Right renal pelvis (tissue), 4 donors: ENCODE results near the gene C1QTNF9. TPM values are rescaled to one million over a fixed set of nuclear protein-coding genes. Genes with fewer than 3 reads are reported as not detected.
"Not testable (repeated sequence)": the region's sequence is repeated elsewhere in the genome, so short reads cannot be mapped to it uniquely, and the experiment has no call there.

Experiments
- DNase-seq, 4 donors: peaks; one replicate each; pipeline ENCODE4 v3.0.0-alpha.2; 2013; ENCODE audit warnings: low read depth in 4 of 4, low spot score in 3 of 4, missing footprints in 1 of 4
- polyA plus RNA-seq, 4 donors: library from polyadenylated mRNA; unstranded; fragments of 120-200 nt; gene quantifications; one replicate each; pipeline ENCODE4 v1.2.1, GENCODE V29; 2013; ENCODE audit not compliant: insufficient read length in 4 of 4

The C1QTNF9 gene
- polyA plus RNA-seq, 4 donors, result 0.21 to 0.59 (median 0.31) TPM

DNA sequence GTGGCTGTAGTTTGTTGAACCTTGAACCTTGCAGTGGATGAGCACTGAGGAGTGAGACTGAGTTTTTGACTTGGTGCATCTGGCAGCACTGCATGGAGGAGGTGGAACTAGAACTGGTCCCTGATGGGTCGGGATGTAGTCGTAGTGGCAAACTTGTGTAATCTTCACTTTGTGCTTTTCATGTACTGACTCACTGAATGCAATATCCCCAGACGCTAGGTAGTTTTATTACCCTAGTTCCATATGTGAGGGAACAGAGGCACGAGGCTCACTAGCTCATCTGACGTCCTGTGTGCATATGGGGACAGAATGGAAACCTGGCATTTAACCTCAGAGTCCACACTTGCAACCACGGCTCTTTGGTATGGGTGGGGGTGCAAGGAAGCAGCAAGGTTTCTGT is 10.3 kb downstream of the C1QTNF9 start:
- DNase-seq, result not testable (repeated sequence)

DNA sequence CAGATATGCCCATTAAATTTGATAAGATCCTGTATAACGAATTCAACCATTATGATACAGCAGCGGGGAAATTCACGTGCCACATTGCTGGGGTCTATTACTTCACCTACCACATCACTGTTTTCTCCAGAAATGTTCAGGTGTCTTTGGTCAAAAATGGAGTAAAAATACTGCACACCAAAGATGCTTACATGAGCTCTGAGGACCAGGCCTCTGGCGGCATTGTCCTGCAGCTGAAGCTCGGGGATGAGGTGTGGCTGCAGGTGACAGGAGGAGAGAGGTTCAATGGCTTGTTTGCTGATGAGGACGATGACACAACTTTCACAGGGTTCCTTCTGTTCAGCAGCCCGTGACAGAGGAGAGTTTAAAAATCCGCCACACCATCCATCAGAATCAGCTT is 12.0 kb downstream of the C1QTNF9 start:
- not testable (repeated sequence) for DNase-seq

DNA sequence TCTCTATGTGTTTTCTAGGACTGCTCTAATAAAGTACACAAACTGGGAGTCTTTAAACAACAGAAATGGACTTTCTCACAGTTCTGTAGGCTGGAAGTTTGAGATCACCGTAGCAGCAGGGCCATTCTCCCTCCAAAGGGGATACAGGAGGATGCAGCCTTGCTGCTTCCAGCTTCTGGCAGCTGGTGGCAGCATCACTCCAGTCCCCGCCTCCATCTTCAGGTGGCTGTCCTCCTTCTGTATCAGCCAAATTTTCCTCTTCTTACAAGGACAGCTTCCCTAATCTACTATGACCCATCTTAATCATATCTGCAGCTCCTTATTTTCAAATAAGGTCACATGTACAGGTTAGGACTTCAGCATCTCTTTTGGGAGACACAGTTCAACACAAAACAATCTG is 13.1 kb downstream of the C1QTNF9 start:
- not testable (repeated sequence) for DNase-seq

DNA sequence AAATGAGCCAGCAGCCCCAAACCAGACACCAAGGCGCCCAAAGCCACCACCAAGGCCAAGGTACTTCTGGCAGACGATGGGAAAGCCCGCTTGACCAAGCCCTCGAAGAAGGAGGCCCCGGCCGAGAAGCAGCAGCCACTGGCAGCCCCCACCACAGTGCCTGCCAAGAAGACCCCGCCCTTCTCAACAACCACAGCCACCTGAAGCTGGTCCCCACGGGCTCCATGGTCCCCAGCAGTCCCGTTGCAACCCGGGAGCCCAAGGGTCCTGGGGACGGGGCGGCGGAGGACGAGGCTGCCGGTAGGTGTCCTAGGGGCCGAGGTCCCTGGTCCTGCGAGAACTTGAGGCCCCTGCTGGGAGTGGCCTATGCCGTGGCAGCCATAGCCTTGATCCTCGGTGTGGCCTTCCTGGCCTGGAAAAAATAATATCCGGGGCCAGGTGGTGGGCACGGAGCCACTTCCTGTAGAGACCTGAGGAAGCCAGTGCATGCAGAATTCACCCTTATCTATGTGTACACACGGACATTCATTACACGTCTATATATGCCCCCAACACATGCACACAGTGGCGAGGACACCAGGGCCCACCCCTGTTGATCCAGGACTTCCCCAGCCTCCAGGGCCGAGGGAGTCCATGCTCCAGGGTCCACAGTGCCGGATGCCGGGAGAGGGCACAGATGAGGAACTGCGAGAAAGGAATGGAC is 13.8 kb downstream of the C1QTNF9 start:
- DNase-seq, result no peak

DNA sequence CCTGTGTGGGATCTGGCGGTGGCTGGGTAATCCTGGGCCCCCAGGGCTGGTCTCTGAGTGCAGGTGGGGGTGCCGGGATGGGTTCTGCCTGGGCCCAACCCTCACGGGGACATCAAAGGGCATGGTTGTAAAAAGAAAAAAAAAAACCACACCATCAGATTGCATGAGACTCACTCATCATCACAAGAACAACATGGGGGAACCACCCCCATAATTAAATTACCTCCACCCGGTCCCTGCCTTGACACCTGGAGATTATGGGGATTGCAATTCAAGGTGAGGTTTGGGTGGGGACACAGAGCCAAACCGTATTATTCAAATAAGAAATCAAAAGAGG is 14.3 kb downstream of the C1QTNF9 start:
- DNase-seq, result no peak

DNA sequence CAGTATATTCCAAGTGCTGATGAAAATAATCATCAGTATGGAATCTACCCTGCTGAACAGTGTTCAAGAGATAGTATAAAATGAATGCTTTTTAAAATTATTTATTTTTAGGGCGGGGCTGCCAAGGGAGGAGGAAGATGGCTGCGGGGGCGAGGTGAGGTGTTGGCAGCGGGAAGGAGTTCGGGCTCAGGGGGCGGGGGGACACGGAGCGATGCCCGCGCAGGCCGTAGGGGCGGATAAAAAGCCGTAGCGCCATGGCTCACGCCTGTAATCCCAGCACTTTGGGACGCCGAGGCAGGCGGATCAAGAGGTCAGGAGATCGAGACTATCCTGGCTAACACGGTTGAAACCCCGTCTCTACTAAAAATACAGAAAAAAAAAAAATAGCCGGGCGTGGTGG is 18.2 kb downstream of the C1QTNF9 start:
- DNase-seq, result not testable (repeated sequence)

DNA sequence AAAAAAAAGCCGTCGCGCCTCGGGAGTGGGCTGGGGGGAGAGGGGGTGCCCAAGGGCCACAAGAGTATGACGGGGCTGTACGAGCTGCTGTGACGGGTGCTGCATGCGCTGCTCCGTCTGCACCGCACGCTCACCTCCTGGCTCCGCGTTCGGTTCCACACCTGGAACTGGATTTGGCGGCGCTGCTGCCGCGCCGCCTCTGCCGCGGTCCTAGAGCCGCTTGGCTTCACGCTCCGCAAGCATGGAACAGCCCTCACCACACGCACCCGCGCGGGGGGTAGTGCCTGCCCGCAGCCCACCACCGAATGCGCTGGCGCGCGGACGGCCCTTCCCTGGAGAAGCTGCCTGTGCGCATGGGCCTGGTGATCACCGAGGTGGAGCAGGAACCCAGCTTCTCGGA is 18.8 kb downstream of the C1QTNF9 start:
- DNase-seq, result no peak

DNA sequence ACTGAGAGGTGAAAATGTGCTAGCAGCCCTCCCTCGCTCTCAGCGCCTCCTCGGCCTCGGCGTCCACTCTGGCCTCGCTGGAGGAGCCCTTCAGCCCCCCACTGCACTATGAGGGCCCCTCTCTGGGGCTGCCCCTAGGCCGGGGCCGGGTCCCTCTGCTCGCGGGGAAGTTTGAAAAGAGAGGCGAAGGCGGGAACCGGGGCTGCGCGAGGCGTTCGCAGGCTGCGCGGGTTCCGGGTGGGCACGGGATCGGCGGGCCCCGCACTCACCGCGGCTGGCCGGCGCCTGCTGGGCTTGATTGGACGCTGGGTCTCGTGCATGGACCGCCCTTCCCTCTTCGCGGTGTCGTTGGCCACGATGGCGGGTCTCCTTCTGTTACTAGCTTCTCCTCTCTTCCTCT is 29.3 kb downstream of the C1QTNF9 start:
- no peak for DNase-seq

DNA sequence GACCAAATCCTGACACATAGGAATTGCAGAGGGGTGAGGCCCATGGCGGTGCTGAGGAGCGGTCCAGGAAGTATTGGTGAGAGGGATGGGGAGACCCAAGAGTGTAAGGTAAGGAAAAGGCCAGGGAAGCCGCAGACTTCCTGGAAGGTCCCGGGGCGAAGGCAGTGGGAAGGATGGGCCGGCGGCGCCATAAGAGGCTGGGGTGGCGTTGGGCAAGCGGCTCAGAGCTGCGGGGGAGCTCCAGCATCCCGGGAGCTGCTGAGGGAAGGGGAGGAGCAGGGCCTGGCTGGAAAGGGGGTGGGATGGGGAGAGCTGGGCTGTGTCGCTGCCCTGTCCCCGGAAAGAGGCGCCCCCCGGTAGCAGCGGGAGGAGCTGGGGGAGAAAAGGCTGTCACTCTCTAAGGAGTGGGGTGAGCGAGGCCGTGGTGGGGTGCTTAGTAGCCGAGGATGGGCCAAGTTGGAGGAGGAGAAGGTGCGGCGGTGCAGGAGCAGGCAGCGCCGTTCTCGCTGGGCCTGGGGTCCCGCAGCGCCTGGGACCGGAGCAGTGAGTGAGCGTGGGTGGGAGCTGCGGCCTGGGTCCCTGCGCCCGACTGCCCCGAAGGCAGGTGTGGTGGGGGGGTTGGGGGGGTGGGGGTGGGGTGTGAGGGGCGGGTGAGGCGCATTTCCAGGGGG is 30.7 kb downstream of the C1QTNF9 start:
- no peak for DNase-seq

DNA sequence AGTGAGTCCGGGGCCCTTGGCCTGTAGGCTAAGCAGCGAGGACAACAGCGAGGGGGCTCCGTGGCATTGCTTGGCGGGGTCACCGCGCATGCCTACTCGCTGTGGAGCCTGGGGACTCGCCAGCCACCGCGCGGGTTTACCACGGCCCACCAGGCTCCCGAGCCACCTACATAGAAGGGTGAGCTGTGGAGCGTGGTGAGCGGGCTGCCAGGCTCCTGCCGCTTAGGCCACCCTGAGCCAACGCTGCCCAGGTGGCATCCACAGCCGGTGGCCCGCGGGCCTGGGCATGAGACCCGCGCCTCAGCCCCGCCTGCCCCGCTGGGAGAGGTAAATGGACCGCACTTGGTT is 31.2 kb downstream of the C1QTNF9 start:
- DNase-seq, result no peak

DNA sequence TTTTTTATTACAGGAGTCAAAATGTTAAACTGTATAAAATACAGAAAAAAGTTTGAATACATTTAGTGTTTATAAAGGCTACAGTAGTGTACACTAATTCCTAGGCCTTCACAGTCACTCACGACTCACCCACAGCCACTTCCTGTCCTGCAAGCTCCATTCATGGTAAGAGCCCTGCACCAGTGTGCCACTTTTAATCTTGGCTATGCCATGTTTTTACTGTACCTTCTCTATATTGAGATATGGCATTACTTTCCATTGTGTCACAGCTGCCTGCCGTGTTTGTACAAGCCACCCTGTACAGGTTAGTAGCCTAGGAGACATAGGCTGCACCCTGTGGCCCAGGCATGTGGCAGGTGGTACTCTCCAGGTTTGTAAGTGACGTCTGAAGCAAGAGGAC is 32.1 kb downstream of the C1QTNF9 start:
- DNase-seq, result no peak

DNA sequence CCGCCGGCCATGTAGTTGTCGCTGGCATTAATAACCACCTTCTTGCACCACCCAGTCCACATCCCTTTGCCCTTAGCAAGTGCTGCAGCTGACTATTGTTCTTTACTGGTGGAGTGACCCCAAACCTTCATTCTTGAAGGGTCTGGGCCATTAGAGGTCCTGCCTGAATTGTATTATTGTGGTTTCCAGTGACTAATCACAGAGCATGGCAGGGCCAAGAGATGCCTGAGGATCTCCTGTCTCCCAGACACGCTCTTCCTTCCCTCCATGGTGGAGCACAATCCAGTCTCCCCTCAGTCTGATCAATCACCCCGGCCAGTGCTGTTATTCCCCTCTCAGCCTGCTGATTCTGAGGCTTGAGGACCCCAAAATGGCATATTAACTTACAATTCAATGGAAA is 39.0 kb downstream of the C1QTNF9 start:
- DNase-seq, result no peak

DNA sequence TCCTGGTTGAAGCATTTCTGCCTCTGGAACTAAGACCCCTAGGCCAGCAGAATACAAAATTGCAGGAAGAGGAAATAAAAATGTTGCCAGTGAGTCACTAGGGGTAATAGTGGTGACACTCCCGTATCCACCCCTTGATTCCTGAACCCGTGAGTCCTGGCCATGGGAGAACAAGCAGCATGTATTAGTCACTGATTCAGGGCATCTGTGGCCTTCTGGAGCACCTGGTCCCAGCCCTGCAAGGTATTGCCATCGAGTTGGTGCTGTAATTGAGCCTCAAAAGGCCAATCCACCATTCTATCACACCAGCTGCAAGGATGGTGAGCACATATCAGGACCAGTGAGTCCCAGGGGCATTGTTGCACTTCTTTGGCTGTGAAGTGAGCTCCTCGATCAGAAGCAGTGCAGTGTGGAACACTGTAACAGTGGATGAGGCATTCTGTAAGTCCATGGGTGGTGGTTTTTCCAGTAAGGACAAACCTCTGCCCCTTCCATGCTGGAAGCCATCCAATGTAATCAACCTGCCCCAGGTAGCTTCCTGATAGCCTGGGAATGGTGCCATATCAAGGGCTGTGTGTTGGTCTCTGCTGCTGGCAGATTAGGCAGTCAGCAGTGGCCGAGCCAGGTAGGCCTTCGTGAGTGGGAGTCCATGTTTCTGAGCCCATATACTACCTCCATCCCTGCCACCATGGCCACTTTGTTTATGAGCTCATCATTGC is 39.6 kb downstream of the C1QTNF9 start:
- DNase-seq, result no peak

DNA sequence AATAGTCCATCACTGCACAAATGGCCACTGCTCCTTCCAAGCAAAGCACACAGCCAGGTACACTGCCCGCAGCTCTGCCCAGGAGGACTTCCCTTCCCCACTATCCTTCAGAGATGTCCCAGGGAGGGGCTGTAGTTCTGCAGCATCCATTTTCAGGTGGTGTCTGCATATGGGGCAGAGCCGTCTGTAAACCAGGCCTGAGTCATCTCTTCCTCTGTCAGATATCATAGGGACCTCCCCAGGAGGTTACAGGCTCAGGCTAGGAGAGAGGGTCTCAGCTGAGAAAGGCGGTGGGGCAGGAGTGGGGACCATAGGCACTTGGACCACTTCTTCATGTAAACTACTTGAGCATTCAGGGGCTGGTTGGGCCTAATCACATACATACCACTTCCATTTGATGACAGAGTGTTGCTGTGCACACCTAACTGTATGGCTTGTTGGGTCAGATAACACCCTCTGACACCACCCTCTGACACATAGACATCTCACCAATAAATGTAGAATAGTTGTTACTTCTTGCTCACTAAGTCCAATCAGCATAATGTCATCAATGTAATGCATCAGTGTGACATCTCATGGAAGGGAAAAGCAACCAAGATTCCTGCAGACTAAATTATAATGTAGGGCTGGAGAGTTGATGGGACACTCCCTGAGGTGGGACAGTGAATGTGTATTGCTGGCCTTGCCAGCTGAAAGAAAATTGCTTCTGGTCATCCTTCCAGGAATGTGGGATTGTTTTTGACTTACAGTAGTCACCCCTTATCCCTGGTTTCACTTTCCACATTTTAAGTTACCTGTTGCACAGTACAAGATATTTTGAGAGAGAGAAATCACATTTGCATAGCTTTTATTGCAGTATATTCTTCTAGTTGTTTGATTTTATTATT is 40.6 kb downstream of the C1QTNF9 start:
- DNase-seq, result not testable (repeated sequence)

DNA sequence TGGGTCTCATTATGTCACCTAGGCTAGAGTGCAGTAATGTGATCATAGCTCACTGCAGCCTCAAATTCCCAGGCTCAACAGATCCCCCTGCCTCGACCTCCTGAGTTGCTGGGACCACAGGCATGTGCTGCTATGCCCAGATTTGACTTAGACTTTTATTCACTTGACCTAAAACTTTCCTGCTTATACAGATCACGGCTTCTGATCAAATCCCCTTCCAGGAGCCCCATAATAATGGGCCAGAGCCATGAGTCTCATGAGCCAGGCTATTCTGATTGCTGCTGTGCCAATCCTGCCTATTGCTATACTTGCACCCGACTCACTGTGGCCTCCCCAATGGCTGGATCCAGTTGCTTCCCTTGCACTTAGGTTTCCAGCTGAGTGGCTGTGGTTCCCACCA is 42.0 kb downstream of the C1QTNF9 start:
- DNase-seq, result no peak

DNA sequence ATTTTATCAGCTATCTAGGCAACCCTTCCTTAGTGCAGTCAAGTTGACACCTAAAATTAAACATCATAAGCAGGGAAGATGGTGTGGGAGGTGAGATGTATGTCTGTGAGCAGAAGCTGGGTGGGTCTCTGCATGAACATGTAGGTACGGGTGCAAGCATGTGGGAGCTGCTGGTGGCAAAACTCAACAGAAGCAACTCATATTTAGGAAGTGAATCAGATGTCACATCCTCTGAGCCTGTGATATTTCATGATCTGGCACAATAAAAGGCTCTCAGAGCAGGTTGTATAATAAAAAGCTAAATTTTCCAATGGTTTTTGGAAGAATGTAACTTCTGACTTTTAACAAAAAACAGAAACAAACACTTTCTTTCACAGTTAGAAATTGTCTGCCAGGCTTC is 44.4 kb downstream of the C1QTNF9 start:
- DNase-seq, result no peak

DNA sequence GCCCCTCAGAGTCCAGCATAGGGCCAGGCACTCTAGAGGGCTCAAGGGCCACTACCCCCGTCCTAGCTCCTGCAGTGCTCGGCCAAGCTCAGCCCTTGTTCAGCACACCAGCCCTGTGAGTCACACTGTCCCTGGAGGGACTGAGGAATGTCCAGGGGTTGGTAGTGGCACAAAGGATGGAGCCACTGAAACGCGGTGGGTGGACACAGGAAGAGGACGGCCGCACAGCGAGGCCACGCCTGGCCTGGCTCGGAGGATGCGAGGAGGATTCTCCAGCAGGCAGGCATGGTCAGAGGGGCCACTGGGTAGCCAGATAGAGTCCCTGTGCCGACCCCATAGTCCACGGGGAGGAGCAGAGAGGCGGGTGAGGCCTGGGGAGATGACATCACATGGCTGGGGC is 45.7 kb downstream of the C1QTNF9 start:
- DNase-seq, result no peak

DNA sequence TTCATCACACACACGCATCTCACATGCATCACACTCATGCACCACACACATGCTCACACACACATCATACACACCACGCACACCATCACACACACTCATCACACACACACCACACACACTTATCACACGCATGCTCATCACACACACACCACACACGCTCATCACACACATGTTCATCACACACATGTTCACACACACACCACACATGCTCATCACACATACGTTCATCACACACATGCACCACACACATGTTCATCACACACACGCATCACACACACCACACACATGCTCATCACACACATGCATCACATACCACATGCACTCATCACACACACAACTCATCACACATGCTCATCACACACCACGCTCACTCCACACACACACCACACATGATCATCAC is 46.9 kb downstream of the C1QTNF9 start:
- DNase-seq, result no peak

DNA sequence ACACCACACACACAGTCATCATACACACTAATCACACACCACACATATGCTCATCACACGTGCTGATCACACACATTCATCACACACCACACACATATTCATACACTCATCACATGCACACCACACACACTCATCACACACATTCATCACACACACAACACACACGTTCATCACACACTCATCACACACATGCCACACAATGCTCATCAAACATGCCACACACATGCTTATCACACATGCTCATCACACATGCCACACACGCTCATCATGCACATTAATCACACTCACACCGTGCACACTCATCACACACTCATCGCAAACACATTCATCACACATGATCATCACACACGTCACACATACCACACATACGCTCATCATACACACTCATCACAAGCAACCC is 47.5 kb downstream of the C1QTNF9 start:
- DNase-seq, result no peak

DNA sequence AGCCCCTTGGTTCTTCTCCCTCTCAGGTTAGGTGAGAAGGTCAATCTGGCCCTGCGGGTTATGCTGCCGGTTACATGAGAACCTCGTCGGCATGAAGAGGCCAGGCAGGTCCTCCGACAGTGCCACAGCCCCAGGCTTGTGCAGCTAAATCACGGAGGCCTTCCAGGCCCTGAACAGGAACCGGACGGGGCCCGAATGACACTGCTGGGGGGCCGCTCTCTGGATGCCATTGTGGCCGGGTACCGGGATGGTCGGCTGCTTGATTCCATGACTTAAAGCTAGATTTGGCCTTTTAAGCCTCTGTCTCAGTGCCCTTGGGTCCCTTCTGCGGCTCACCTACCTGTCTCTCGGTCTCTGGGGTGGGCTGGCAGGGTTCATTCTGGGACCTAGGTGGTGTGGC is 48.4 kb downstream of the C1QTNF9 start:
- DNase-seq, result no peak

DNA sequence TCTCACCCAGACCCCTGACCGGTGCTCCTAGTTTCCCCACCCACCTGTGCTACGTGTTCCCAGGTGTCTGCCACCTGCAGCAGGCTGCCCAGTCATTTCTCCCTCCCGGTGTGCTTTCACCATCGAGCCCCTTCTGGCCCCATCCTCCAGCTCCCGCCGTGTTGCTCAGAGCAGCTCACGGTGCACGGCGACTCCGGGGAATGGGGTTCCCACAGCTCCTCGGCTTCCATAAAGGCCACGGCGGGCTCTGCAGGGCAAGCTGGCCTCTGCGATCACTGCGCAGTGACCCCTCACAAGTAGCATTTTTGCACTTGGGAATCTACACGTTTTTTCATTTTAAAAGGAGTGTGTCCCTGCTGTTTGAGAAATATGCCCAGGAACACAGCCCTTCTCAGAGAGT is 49.5 kb downstream of the C1QTNF9 start:
- not testable (repeated sequence) for DNase-seq
